Fibroblast of skin of right biceps (primary cell): ENCODE results near the gene MASP1.

Experiments
- DNase-seq: peaks from one replicate; pipeline ENCODE4 v3.0.0-alpha.2; 2013

The MASP1 gene, protein sequence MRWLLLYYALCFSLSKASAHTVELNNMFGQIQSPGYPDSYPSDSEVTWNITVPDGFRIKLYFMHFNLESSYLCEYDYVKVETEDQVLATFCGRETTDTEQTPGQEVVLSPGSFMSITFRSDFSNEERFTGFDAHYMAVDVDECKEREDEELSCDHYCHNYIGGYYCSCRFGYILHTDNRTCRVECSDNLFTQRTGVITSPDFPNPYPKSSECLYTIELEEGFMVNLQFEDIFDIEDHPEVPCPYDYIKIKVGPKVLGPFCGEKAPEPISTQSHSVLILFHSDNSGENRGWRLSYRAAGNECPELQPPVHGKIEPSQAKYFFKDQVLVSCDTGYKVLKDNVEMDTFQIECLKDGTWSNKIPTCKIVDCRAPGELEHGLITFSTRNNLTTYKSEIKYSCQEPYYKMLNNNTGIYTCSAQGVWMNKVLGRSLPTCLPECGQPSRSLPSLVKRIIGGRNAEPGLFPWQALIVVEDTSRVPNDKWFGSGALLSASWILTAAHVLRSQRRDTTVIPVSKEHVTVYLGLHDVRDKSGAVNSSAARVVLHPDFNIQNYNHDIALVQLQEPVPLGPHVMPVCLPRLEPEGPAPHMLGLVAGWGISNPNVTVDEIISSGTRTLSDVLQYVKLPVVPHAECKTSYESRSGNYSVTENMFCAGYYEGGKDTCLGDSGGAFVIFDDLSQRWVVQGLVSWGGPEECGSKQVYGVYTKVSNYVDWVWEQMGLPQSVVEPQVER

DNA sequence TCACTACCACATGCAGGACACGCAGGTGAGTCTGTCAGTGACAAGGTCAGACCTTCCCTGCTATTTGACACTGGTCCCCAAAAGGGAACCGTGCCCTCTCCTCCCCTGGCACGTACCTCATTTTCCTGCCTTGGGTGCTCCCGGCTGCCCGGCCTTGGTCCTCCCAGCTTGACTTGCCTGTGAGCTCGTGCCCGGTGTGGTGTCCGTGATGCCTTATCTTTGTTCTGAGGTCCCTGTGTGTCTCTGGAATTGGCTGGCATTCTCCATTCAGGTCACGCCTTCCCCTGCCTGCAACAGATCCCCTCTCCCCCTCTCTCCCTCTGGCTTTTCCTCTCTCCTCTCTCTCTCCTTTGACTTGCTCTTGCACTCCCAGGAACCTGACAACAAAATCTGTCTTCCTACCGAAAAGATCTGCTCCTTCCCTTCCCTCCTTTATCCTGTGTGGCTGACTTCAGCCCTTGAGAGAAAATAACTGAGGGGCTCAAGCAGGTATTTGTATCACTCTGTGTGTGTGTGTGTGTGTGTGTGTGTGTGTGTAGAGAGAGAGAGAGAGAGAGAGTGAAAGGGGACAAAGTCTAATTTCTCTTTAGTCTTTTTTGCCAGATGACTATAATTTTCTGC, at the start of gene MASP1:
MASP1 (minus strand) TSS at position 226 of the 621 bp plus-strand sequence; CDS start at position 121, 105 bp downstream.
- DNase-seq = peak; percentile 15

DNA sequence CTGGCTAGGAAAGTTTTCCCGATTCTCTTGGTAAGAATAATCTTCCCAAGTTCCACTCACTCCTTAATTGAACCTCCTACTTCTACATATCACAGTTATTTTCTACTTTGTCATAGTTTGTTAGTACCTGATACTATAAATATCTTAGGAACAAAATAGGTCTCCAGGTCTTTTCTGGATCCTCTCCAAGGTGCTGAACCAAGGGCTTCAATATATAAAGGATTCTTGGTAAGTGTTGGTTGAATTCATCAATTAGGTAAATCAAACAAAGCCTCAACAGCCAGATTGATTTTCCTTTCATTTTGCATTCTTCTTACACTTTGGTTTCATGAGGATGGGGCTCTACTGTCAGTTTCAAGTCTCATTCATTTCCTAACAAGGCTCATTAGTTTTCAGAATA, 49.0 kb upstream of the MASP1 start:
- no peak for DNase-seq

GRCh38 chr3:187336322-187336721, 44.8 kb upstream of the MASP1 start:
- no peak for DNase-seq

DNA sequence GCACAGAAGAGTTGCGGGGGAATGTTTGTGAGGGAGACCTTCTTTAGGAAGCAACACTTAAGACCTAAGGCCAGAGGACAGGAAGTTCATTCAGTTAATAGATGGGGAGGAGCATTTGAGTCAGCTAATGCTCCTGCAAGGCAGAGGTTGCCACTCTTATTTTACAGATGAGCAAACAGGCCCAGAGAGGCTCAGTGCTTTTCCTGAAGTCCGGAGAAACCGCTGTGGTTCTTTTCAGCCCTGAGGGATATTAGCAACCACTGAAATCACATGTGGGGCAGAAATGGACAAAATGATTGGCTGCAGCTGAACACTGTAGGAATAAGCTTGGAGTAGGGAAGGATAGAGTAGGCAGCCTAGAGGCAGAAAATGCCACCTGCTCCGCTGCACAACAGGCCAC, 43.4 kb upstream of the MASP1 start:
- no peak for DNase-seq

DNA sequence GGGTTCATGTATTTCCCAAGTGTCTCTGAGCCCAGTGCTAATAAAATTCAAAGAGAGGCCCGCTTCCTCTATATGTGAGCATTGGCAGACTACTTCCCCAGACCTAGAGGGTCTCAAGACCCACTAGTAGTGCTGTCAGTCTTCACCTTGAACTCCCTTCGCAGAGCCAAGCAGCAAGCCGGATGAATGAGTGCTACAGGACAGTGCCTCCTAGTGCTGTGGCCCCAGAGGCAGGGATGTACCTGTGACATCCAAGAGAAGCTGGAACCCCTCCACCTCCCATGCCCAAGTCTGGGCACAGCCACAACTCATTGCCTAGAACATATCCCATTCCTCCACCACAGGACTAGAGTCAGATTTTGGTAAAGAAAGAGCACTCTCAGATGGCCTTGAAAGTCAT, 37.2 kb upstream of the MASP1 start:
- no peak for DNase-seq

DNA sequence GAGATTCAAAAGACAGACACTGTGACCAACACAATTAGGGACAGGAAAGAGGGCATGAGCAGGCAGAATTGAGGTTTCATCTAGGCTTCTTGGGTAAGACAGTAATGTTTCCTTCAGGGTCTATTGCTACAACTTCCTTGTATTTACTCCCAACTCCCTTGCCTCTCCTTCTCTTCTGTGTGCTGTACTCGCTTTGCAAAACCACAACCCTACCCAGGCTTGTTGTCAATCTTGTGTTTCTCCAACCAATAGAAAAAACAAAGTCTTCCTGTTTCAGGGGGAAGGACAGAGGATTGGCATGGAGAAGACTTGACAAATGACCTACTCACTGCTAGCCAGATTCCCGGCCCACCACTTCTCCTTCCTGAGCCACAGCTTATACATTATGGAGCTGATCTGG, 36.3 kb upstream of the MASP1 start:
- no peak for DNase-seq

GRCh38 chr3:187325632-187326031, 34.1 kb upstream of the MASP1 start:
- DNase-seq = no peak

DNA sequence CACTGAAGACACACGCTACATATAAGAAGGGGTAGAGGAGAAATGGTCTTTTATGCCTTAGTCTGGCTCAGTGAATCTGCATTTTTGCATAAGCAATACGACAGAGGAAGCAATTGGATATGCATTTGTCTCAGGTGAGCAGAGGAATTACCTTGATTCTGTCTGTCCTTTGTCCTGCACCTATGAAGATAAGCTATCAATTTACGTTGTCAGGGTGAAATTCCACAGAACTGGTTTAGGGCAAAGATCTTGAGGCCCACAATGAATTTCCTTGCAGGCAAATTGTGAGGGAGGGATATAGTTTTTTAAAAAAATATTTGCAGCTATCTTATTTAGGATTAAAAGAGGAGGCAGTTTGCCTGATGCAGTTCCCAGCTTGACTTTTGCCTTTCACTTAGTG, 31.6 kb upstream of the MASP1 start:
- DNase-seq = no peak

DNA sequence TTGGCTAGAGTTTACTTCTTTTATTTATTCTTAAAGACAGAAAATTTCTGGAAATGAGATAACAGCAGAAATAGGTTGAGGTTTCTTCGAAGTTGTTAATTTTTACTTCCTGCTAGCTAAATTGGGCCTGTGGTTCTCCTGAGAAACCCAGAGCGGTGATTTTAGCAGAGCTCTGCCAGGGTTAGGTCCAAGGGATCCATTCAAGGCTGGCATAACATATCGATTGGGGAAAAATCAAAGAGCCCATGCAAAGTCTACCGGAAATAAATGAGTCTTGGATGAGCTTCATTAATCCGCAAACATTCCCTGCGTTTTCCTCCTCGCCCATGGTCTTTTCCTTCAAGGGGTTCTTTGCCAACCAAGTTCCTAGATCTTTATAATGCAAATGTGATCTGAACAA, 30.8 kb upstream of the MASP1 start:
- DNase-seq = no peak

DNA sequence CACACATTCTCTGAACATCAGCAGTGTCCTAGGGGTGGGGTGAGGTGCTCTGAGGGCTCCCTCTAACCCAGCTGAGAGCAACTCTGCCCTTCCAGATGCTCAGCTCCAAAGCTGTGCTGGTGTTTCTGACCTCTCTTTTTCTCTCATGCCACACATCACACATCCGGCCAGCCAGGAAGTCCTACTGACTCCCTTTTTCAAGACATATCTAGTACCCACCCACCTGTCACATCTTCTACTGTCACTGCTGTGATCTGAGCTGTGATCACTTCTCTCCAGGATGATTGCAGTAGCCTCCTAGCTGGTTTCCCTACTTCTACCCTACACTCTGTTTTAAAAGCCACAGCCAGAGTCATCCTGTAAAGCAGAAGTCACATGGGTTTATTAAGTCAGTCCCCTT, 30.2 kb upstream of the MASP1 start:
- DNase-seq = no peak

- peak; percentile 78 for DNase-seq
These were observed 28.3 kb upstream of the MASP1 start for GRCh38 chr3:187319699-187320302.

DNA sequence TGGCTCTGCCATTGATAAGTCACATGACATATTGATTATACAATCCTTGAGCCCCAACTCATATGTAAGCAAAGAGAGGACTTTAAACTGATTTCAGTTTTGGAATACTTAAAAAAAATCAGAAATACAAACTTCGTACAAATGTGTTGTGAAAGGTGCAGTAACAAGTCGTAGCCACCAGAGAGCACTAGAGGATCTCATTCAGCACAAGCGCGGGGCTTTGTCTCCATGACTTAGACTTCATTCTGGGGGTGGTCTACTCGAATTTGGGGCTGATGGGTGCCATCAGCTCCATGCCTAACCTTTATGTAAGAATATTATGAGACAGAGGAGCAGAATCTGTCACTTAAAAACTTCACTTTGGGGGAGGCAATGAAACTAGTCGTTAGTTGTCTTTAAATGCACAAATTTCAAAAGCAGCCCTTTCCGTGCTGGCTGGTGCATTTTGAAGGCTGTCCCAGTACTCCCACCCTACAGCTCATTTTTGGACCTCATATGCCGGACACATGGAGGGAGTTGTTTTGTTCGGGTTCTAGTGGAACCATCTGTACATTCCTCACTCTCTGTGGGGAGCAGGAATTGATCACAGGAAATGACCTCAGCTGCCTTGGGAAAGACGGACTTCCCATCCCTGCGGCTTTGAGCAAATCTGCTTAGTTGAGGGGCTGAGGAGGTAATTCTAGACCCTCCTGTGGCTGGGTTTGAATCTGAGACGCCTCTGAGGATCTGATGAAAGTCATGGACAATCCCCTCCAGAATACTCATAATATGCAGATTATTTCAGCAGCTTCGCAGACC, 27.5 kb upstream of the MASP1 start:
- peak; percentile 81 for DNase-seq

DNA sequence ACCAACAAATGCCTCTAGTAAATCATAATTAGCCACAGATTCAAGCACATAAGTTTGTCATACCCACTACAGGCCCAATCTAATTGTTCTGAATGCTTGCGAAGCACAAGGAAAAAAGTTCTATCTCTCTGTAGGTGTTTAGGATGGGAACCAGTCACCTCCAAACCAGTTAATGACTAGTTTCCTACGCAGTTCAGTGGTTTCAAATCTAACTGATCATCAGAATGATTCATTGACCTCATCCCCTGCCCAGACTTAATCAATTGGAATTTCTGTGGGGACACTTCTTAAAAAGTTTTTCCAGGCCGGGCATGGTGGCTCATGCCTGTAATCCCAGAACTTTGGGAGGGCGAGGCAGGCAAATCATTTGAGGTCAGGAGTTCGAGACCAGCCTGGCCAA, 24.3 kb upstream of the MASP1 start:
- DNase-seq = peak; percentile 63

DNA sequence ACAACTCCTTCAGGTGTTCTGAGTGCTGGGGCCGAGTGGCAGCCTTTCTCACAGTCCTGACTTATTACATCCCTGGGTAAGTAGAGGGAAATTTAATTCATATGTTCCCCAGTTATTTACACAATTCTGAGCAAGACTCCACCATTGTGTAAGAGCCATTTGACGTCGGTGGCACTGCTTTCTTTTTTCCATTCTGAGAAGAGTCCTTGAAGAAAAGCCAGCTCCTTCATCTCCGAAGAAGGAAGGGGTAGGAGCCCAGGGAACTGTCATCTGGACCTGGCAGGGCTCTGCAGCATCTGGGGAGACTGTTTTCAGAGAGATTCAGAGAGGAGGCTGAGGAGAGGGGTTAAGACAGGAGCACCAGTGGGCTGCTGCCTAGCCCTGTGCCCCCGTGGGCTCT, 22.6 kb upstream of the MASP1 start:
- DNase-seq = no peak

DNA sequence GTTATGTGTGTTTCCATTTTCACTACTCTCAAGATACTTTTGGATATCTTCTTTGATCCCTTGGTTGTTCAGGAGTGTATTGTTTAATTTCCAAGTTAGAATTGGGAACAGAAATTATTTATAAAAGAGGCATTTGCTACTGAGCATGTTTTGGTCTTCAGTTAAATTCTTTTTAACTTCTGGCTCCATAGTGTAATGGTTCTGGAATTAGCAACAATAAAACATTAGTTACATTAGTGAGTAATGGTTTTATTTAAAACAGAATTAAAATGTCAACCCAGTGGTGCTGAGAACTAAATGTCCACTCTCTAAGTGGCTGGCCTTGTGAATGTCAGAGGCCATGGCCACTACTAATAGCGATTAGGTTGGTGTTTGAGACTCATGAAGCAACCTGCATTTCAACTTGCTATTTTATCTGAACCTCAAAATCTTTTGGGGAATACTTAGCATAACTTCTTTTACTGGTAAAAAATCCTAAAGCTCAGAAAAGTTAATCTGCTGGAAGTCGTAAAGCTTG, 19.5 kb upstream of the MASP1 start:
- DNase-seq = no peak

- no peak for DNase-seq
These were observed 18.7 kb upstream of the MASP1 start for GRCh38 chr3:187310226-187310625.

- DNase-seq = no peak
These were observed 14.3 kb upstream of the MASP1 start for GRCh38 chr3:187305881-187306280.

DNA sequence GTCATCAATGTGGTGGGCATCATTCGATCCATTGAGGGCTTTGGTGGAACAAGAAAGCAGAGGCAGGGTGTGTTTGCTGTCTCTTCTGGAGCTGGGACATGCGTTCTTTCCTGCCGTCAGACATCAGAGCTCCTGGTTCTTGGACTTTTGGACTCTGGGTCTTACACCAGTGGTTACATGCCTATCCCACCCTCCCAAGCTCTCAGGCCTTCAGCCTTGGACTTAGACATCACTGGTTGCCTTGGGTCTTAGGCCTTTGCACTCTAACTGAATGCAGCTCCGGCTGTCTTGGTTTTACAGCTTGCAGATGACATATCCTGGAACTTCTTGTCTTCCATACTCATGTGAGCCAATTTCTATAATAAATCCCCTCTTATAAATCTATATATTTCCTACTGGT, 8.1 kb upstream of the MASP1 start:
- no peak for DNase-seq

- DNase-seq = no peak
These were observed 5.4 kb upstream of the MASP1 start for GRCh38 chr3:187296911-187297310.

DNA sequence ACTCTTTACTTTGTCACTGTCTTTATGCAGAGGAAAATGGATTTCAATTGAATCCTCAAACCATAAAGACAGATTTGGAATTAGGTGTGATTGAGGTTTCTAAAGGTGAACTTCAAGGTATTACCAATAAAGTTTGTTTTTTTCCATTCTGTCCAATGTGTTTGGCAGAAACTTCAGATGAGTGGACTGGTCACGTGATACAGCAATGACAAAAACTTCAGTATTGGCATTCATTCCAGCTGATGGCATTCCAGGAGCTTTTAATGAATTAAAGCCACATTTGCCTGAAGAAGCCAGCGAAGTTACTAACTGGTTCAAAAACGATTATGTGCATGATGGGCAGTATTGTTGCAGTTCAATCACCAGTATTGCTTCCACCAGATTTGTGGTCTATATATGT, 4.5 kb upstream of the MASP1 start:
- peak; percentile 26 for DNase-seq

- no peak for DNase-seq
These were observed 3.9 kb upstream of the MASP1 start for GRCh38 chr3:187295316-187296034.
